GM12878 (cell line): ENCODE results near the gene RABL6.

Source experiments
- CBX5 ChIP-seq: sonication (generic); IDR thresholded peaks from 2 replicates; pipeline ENCODE4 v1.6.1; 2016; ENCODE audit warnings: low read depth, moderate library complexity, mild to moderate bottlenecking, inconsistent platforms
- CHD2 ChIP-seq: IDR thresholded peaks from 2 replicates; pipeline ENCODE4 v1.6.1; 2011; ENCODE audit warnings: low read depth, low read length, improper control_type of control experiment, borderline replicate concordance
- CTCF ChIP-seq, 3 experiments: IDR thresholded peaks in 2 of 3; conservative IDR thresholded peaks in 1 of 3; 2 replicates each; pipeline ENCODE4 v1.5.1; 2011; ENCODE audit warnings: low read depth in 3 of 3, low read length in 3 of 3, mild to moderate bottlenecking in 3 of 3, control low read depth in 2 of 3, moderate library complexity in 2 of 3, inconsistent platforms in 1 of 3, mixed read lengths in 1 of 3; ENCODE audit not compliant: control insufficient read depth in 2 of 3, insufficient read depth in 1 of 3; ENCODE audit errors: extremely low read depth in 1 of 3
- JUND ChIP-seq: IDR thresholded peaks from 2 replicates; pipeline ENCODE4 v1.6.1; 2012; ENCODE audit warnings: low read depth, mild to moderate bottlenecking, low read length, improper control_type of control experiment, moderate library complexity
- MEF2A ChIP-seq: IDR thresholded peaks from 2 replicates; pipeline ENCODE4 v1.6.1; 2011; ENCODE audit warnings: low read depth, mild to moderate bottlenecking, low read length, moderate library complexity; ENCODE audit not compliant: insufficient read depth
- POLR2A ChIP-seq: IDR thresholded peaks from 2 replicates; pipeline ENCODE4 v1.6.1; 2011; ENCODE audit warnings: low read depth, mild to moderate bottlenecking, low read length
- TAF1 ChIP-seq: IDR thresholded peaks from 2 replicates; pipeline ENCODE4 v1.6.1; 2011; ENCODE audit warnings: mild to moderate bottlenecking, low read depth, low read length, borderline replicate concordance

GRCh38 chr9:136868644-136869043 is 60.9 kb downstream of the RABL6 start:
- TF ChIP-seq CHD2: no peak
- no peak for TF ChIP-seq CBX5
- 0 out of 2 replicates have a peak, but pooled peaks have one; percentile 14 for TF ChIP-seq POLR2A
- no peak for TF ChIP-seq MEF2A
- TF ChIP-seq CTCF (IDR thresholded peaks at IDR 0.05 in 2 of 3, conservative IDR thresholded peaks at IDR 0.05 in 1 of 3; ENCODE audit: control insufficient read depth in 2 of 3, extremely low read depth in 1 of 3, insufficient read depth in 1 of 3, low read depth in 3 of 3, low read length in 3 of 3): no peak
- no peak for TF ChIP-seq TAF1
- no peak for TF ChIP-seq JUND
